ENCODE results near the gene NANS.
A peak's percentile ranks its signal among the peaks of the same experiment; 100 is the strongest.
"Not testable (repeated sequence)": the region's sequence is repeated elsewhere in the genome, so short reads cannot be mapped to it uniquely, and the experiment has no call there.

The NANS gene

GRCh38 chr9:98056269-98057137, at the start of gene NANS:
Gene NANS (plus strand): TSS chr9:98056732. CDS start chr9:98056809, 77 bp downstream.
- Mint-ChIP-seq H3K27me3 (no peaks in the 10 kb centered on the region), H3K27ac (peak within 1 kb of the TSS; percentile 98), H3K9me3 (no peaks in the 10 kb centered on the region), H3K36me3 (ENCODE audit: low read depth) (peaks cover 20% of the 10 kb centered on the region), H3K4me3 (peak within 1 kb of the TSS; percentile 99), H3K4me1 (peaks cover 35% of the 10 kb centered on the region)
- DNase-seq: peak; percentile 94
- ATAC-seq: peak; percentile 96

GRCh38 chr9:98007251-98007928, 49.1 kb upstream of the NANS start:
- H3K4me3 Mint-ChIP-seq: no peak overlapping the region
- H3K27me3 Mint-ChIP-seq: no peaks in the 10 kb centered on the region
- DNase-seq (no peak), ATAC-seq (peak; percentile 37)
- H3K4me1 Mint-ChIP-seq: peaks cover 46% of the 10 kb centered on the region
- peak overlapping the region; percentile 33 for H3K27ac Mint-ChIP-seq
- H3K36me3 Mint-ChIP-seq (ENCODE audit: low read depth): peaks cover 87% of the 10 kb centered on the region
- no peaks in the 10 kb centered on the region for H3K9me3 Mint-ChIP-seq

GRCh38 chr9:98008764-98009163, 47.8 kb upstream of the NANS start:
- peak overlapping the region; percentile 76 for H3K27ac Mint-ChIP-seq

GRCh38 chr9:98009437-98009836, 47.1 kb upstream of the NANS start:
- DNase-seq: no peak
- H3K27ac Mint-ChIP-seq: peak overlapping the region; percentile 76
- no peak overlapping the region for H3K4me3 Mint-ChIP-seq
- ATAC-seq: no peak
- no peaks in the 10 kb centered on the region for H3K9me3 Mint-ChIP-seq
- no peaks in the 10 kb centered on the region for H3K27me3 Mint-ChIP-seq
- H3K4me1 Mint-ChIP-seq: peaks cover 43% of the 10 kb centered on the region
- H3K36me3 Mint-ChIP-seq (ENCODE audit: low read depth): peaks cover 84% of the 10 kb centered on the region

More at GRCh38 chr9:98008764-98009163, 47.8 kb upstream of the NANS start:
- DNase-seq: no peak
- Mint-ChIP-seq H3K4me3 (no peak overlapping the region), H3K27me3 (no peaks in the 10 kb centered on the region), H3K4me1 (peaks cover 45% of the 10 kb centered on the region), H3K36me3 (ENCODE audit: low read depth) (peaks cover 86% of the 10 kb centered on the region), H3K9me3 (no peaks in the 10 kb centered on the region)
- no peak for ATAC-seq

GRCh38 chr9:98009936-98010335, 46.6 kb upstream of the NANS start:
- Mint-ChIP-seq H3K36me3 (ENCODE audit: low read depth) (peaks cover 85% of the 10 kb centered on the region), H3K4me3 (no peak overlapping the region), H3K27me3 (no peaks in the 10 kb centered on the region), H3K9me3 (no peaks in the 10 kb centered on the region), H3K4me1 (peaks cover 42% of the 10 kb centered on the region), H3K27ac (peak overlapping the region; percentile 76)
- no peak for ATAC-seq
- DNase-seq: no peak

GRCh38 chr9:98010445-98010844, 46.1 kb upstream of the NANS start:
- Mint-ChIP-seq H3K4me1 (peaks cover 42% of the 10 kb centered on the region), H3K9me3 (no peaks in the 10 kb centered on the region), H3K27me3 (no peaks in the 10 kb centered on the region), H3K27ac (no peak overlapping the region), H3K4me3 (no peak overlapping the region), H3K36me3 (ENCODE audit: low read depth) (peaks cover 86% of the 10 kb centered on the region)
- DNase-seq: no peak
- peak; percentile 64 for ATAC-seq

- H3K4me3 Mint-ChIP-seq: no peak overlapping the region
- ATAC-seq: no peak
- H3K27me3 Mint-ChIP-seq: no peaks in the 10 kb centered on the region
- H3K36me3 Mint-ChIP-seq (ENCODE audit: low read depth): peaks cover 85% of the 10 kb centered on the region
- H3K9me3 Mint-ChIP-seq: no peaks in the 10 kb centered on the region
- H3K27ac Mint-ChIP-seq: peak overlapping the region; percentile 28
- H3K4me1 Mint-ChIP-seq: peaks cover 37% of the 10 kb centered on the region
- DNase-seq: no peak
Observed at GRCh38 chr9:98011122-98011521, 45.4 kb upstream of the NANS start.

- Mint-ChIP-seq H3K27me3 (no peaks in the 10 kb centered on the region), H3K9me3 (no peaks in the 10 kb centered on the region), H3K4me3 (no peak overlapping the region), H3K27ac (no peak overlapping the region), H3K4me1 (peaks cover 2% of the 10 kb centered on the region), H3K36me3 (ENCODE audit: low read depth) (peaks cover 65% of the 10 kb centered on the region)
- no peak for ATAC-seq
- DNase-seq: no peak
Observed at GRCh38 chr9:98016137-98016680, 40.3 kb upstream of the NANS start.

- Mint-ChIP-seq H3K36me3 (ENCODE audit: low read depth) (peaks cover 56% of the 10 kb centered on the region), H3K27me3 (no peaks in the 10 kb centered on the region), H3K4me3 (no peak overlapping the region), H3K9me3 (no peaks in the 10 kb centered on the region), H3K27ac (no peak overlapping the region), H3K4me1 (peaks cover 2% of the 10 kb centered on the region)
- ATAC-seq (no peak), DNase-seq (no peak)
Observed at GRCh38 chr9:98017306-98017705, 39.2 kb upstream of the NANS start.

GRCh38 chr9:98018347-98018746, 38.2 kb upstream of the NANS start:
- Mint-ChIP-seq H3K36me3 (ENCODE audit: low read depth) (peaks cover 51% of the 10 kb centered on the region), H3K9me3 (no peaks in the 10 kb centered on the region), H3K27me3 (no peaks in the 10 kb centered on the region), H3K4me1 (peaks cover 2% of the 10 kb centered on the region), H3K27ac (no peak overlapping the region), H3K4me3 (no peak overlapping the region)
- DNase-seq (no peak), ATAC-seq (no peak)

- ATAC-seq: no peak
- Mint-ChIP-seq H3K4me1 (peaks cover 2% of the 10 kb centered on the region), H3K36me3 (ENCODE audit: low read depth) (peaks cover 44% of the 10 kb centered on the region), H3K4me3 (no peak overlapping the region), H3K9me3 (no peaks in the 10 kb centered on the region), H3K27me3 (no peaks in the 10 kb centered on the region), H3K27ac (no peak overlapping the region)
- no peak for DNase-seq
Observed at GRCh38 chr9:98019098-98019497, 37.4 kb upstream of the NANS start.

GRCh38 chr9:98019869-98020268, 36.7 kb upstream of the NANS start:
- H3K9me3 Mint-ChIP-seq, H3K4me1 Mint-ChIP-seq, H3K4me3 Mint-ChIP-seq, ATAC-seq, H3K27me3 Mint-ChIP-seq, DNase-seq, H3K27ac Mint-ChIP-seq: not testable (repeated sequence)
- H3K36me3 Mint-ChIP-seq (ENCODE audit: low read depth): peaks cover 37% of the 10 kb centered on the region

GRCh38 chr9:98020476-98021145, 35.9 kb upstream of the NANS start:
- no peaks in the 10 kb centered on the region for H3K27me3 Mint-ChIP-seq
- peaks cover 30% of the 10 kb centered on the region for H3K36me3 Mint-ChIP-seq (ENCODE audit: low read depth)
- no peaks in the 10 kb centered on the region for H3K4me1 Mint-ChIP-seq
- no peak overlapping the region for H3K27ac Mint-ChIP-seq
- H3K4me3 Mint-ChIP-seq: no peak overlapping the region
- no peak for DNase-seq
- no peak for ATAC-seq
- H3K9me3 Mint-ChIP-seq: no peaks in the 10 kb centered on the region

- no peak for DNase-seq
- Mint-ChIP-seq H3K27ac (peak overlapping the region; percentile 3), H3K9me3 (no peaks in the 10 kb centered on the region)
Observed at GRCh38 chr9:98021306-98022040, 35.1 kb upstream of the NANS start.

More at GRCh38 chr9:98021306-98022040, 35.1 kb upstream of the NANS start:
- peaks cover 26% of the 10 kb centered on the region for H3K36me3 Mint-ChIP-seq (ENCODE audit: low read depth)
- H3K27me3 Mint-ChIP-seq: no peaks in the 10 kb centered on the region
- no peaks in the 10 kb centered on the region for H3K4me1 Mint-ChIP-seq
- H3K4me3 Mint-ChIP-seq: no peak overlapping the region
- no peak for ATAC-seq

Measured in activated naive CD8-positive, alpha-beta T cell treated with anti-CD3 and anti-CD28 coated beads, Interleukin-2, amount 50 U/mL, for 24 hours (primary cell).